HCT116 (cell line): ENCODE data around the gene MLEC. TPM values are rescaled to one million over a fixed set of nuclear protein-coding genes. Genes with fewer than 3 reads are reported as not detected.
A peak's percentile ranks its signal among the peaks of the same experiment; 100 is the strongest.

Experiments
- ATAC-seq: fragments of 200-7000 bp; cut with Tn5 transposase; 2 replicates; pipeline ENCODE4 v1.9.1; 2020; ENCODE audit warnings: mild to moderate bottlenecking, moderate library complexity
- BruUV-seq: library from RNA; stranded (reverse); fragments of 400-500 nt; replicated peaks from 2 replicates; lab custom pipeline; 2021; lab: Mats Ljungman, UMichigan
- CTCF ChIA-PET: fragments of 300-600 bp; sonication (Branson Sonifier 250); formaldehyde crosslinking; loops from one replicate; lab custom pipeline; 2021; ENCODE audit warnings: antibody characterized with exemption; lab: Charles Lee
- POLR2A ChIA-PET: fragments of 300-600, 350-600 bp; sonication (Branson Sonifier 250); formaldehyde crosslinking; loops from one replicate; lab custom pipeline; 2021; ENCODE audit warnings: antibody characterized with exemption; lab: Charles Lee
- RAD21 ChIA-PET, 2 experiments: fragments of 300-600 bp; sonication (Branson Sonifier 250); formaldehyde crosslinking; loops; one replicate each; lab custom pipeline; 2023; ENCODE audit warnings: low total read pairs in 2 of 2; ENCODE audit not compliant: uncharacterized antibody in 2 of 2, unreplicated experiment in 2 of 2, low non-redundant PET in 1 of 2; lab: Charles Lee
- DNase-seq: peaks from one replicate; pipeline ENCODE4 v3.0.0-alpha.2; 2010; ENCODE audit warnings: low read depth, low spot score
- H2AFZ ChIP-seq: fragments of 200-600 bp; shearing (Covaris generic), sonication (generic); 2 replicates; pipeline ENCODE4 v1.6.1; 2017; ENCODE audit warnings: low read depth, mixed run types, mixed read lengths, antibody characterized with exemption, low read length; ENCODE audit not compliant: poor library complexity, severe bottlenecking
- H3K27ac ChIP-seq: 2 replicates; pipeline ENCODE4 v1.5.1; 2012; ENCODE audit warnings: low read depth, low read length
- H3K27me3 ChIP-seq: fragments of 200-600 bp; sonication (generic); 2 replicates; pipeline ENCODE4 v1.6.1; 2016; ENCODE audit warnings: mixed run types, low read length, mixed read lengths; ENCODE audit not compliant: insufficient read depth
- H3K36me3 ChIP-seq, 2 experiments: fragments of 200-500 bp in 1 of 2; fragments of 200-600 bp in 1 of 2; sonication (Bioruptor generic) in 1 of 2; sonication (generic) in 1 of 2; 2 replicates each; pipeline versions ENCODE4 v1.5.1 to v1.6.1; 2014 to 2016; ENCODE audit warnings: low read length in 2 of 2, inconsistent platforms in 1 of 2, mixed read lengths in 1 of 2, mixed run types in 1 of 2; ENCODE audit not compliant: insufficient read depth in 2 of 2, control insufficient read depth in 1 of 2
- H3K4me1 ChIP-seq, 2 experiments: fragments of 200-600 bp in 1 of 2; sonication (generic) in 1 of 2; 2 replicates each; pipeline versions ENCODE4 v1.5.1 to v1.6.1; 2012 to 2017; ENCODE audit warnings: low read length in 2 of 2, inconsistent platforms in 1 of 2, mild to moderate bottlenecking in 1 of 2, mixed read lengths in 1 of 2, mixed run types in 1 of 2, moderate library complexity in 1 of 2; ENCODE audit not compliant: insufficient read depth in 2 of 2, control insufficient read depth in 1 of 2
- H3K4me2 ChIP-seq: fragments of 200-600 bp; sonication (generic); 2 replicates; pipeline ENCODE4 v1.6.1; 2017; ENCODE audit warnings: mixed run types, low read length, mixed read lengths
- H3K4me3 ChIP-seq, 2 experiments: fragments of 200-600 bp in 1 of 2; sonication (generic) in 1 of 2; replicated peaks in 1 of 2; 2 replicates each; pipeline ENCODE4 v1.5.1; 2011 to 2016; ENCODE audit warnings: low read length in 2 of 2, control low read depth in 1 of 2, low read depth in 1 of 2, mild to moderate bottlenecking in 1 of 2, mixed read lengths in 1 of 2, mixed run types in 1 of 2
- H3K79me2 ChIP-seq: fragments of 200-600 bp; sonication (generic); 2 replicates; pipeline ENCODE4 v1.6.1; 2017; ENCODE audit warnings: mild to moderate bottlenecking, mixed run types, low read length, moderate library complexity, mixed read lengths; ENCODE audit not compliant: insufficient read depth
- H3K9ac ChIP-seq: fragments of 200-600 bp; sonication (generic); 2 replicates; pipeline ENCODE4 v1.6.1; 2016; ENCODE audit warnings: low read length, mixed read lengths
- H3K9me2 ChIP-seq: fragments of 200-600 bp; sonication (generic), shearing (Covaris generic); 2 replicates; pipeline ENCODE4 v1.6.1; 2017; ENCODE audit warnings: mixed run types, mild to moderate bottlenecking, moderate library complexity; ENCODE audit not compliant: insufficient read depth
- H3K9me3 ChIP-seq, 2 experiments: fragments of 200-500 bp in 1 of 2; fragments of 200-600 bp in 1 of 2; sonication (Bioruptor generic) in 1 of 2; sonication (generic) in 1 of 2; 2 replicates each; pipeline ENCODE4 v1.6.1; 2014 to 2017; ENCODE audit warnings: low read length in 2 of 2, mixed read lengths in 2 of 2, inconsistent platforms in 1 of 2, low read depth in 1 of 2, mild to moderate bottlenecking in 1 of 2, mixed run types in 1 of 2, moderate library complexity in 1 of 2; ENCODE audit not compliant: control insufficient read depth in 1 of 2, insufficient read depth in 1 of 2
- H4K20me1 ChIP-seq: fragments of 200-600 bp; sonication (generic), shearing (Covaris generic); 2 replicates; pipeline ENCODE4 v1.6.1; 2017; ENCODE audit warnings: mixed run types, mild to moderate bottlenecking, moderate library complexity; ENCODE audit not compliant: insufficient read depth
- CBX3 ChIP-seq: IDR thresholded peaks from 2 replicates; pipeline ENCODE4 v1.6.1; 2012; ENCODE audit warnings: low read depth
- CEBPB ChIP-seq: IDR thresholded peaks from 2 replicates; pipeline ENCODE4 v1.6.1; 2012; ENCODE audit warnings: low read depth
- ELF1 ChIP-seq: IDR thresholded peaks from 2 replicates; pipeline ENCODE4 v1.6.1; 2012; ENCODE audit warnings: low read depth, borderline replicate concordance
- EZH2 ChIP-seq: fragments of 200-600 bp; sonication (generic); IDR thresholded peaks from 2 replicates; pipeline ENCODE4 v1.6.1; 2017; ENCODE audit warnings: antibody characterized with exemption, mixed run types
- EZH2phosphoT487 ChIP-seq: fragments of 200-600 bp; IDR thresholded peaks from 2 replicates; pipeline ENCODE4 v1.6.1; 2018; ENCODE audit warnings: antibody characterized with exemption, borderline replicate concordance
- FOSL1 ChIP-seq: IDR thresholded peaks from 2 replicates; pipeline ENCODE4 v1.6.1; 2012; ENCODE audit warnings: low read depth
- JUND ChIP-seq: IDR thresholded peaks from 2 replicates; pipeline ENCODE4 v1.6.1; 2012
- POLR2A ChIP-seq: IDR thresholded peaks from 2 replicates; pipeline ENCODE4 v1.7.0; 2011; ENCODE audit warnings: borderline replicate concordance; ENCODE audit not compliant: insufficient read depth, insufficient read length; ENCODE audit errors: extremely low read depth
- POLR2AphosphoS5 ChIP-seq: IDR thresholded peaks from 2 replicates; pipeline ENCODE4 v1.6.1; 2011; ENCODE audit warnings: mild to moderate bottlenecking, low read depth, low read length, moderate library complexity
- REST ChIP-seq: IDR thresholded peaks from 2 replicates; pipeline ENCODE4 v1.6.1; 2012; ENCODE audit warnings: low read depth
- SIN3A ChIP-seq: IDR thresholded peaks from 2 replicates; pipeline ENCODE4 v1.6.1; 2012; ENCODE audit warnings: low read depth
- SP1 ChIP-seq: IDR thresholded peaks from 2 replicates; pipeline ENCODE4 v1.6.1; 2012; ENCODE audit warnings: low read depth
- SRF ChIP-seq: IDR thresholded peaks from 2 replicates; pipeline ENCODE4 v1.6.1; 2012; ENCODE audit warnings: low read depth
- TCF7L2 ChIP-seq: IDR thresholded peaks from 2 replicates; pipeline ENCODE4 v1.7.0; 2011; ENCODE audit warnings: borderline replicate concordance, inconsistent platforms; ENCODE audit not compliant: insufficient read depth, insufficient read length; ENCODE audit errors: extremely low read depth
- ZBTB33 ChIP-seq: IDR thresholded peaks from 2 replicates; pipeline ENCODE4 v1.6.1; 2011; ENCODE audit warnings: mild to moderate bottlenecking, low read length, moderate library complexity; ENCODE audit not compliant: insufficient replicate concordance; ENCODE audit errors: extremely low read depth
- ZNF274 ChIP-seq: fragments of 200-500 bp; sonication (Bioruptor generic); IDR thresholded peaks from 2 replicates; pipeline ENCODE4 v1.6.1; 2014; ENCODE audit warnings: mild to moderate bottlenecking, low read depth, low read length, inconsistent platforms
- intact Hi-C: fragments of 100-400 bp; cut with micrococcal nuclease; formaldehyde crosslinking; loops from 2 replicates; pipeline ENCODE4 v1.10.0; 2022
- total RNA-seq: library from RNA; stranded (reverse); gene quantifications from one replicate; pipeline ENCODE4 v1.2.1, GENCODE V29; 2021; ENCODE audit not compliant: unreplicated experiment
- TF ChIP-seq, protein P1 (sequence below), 3 experiments: fragments of 200-600 bp in 1 of 3; sonication (generic) in 1 of 3; IDR thresholded peaks in 2 of 3; conservative IDR thresholded peaks in 1 of 3; 2 replicates each; pipeline ENCODE4 v1.5.1; 2012 to 2017; ENCODE audit warnings: low read depth in 2 of 3, low read length in 2 of 3, antibody characterized with exemption in 1 of 3, borderline replicate concordance in 1 of 3, control low read depth in 1 of 3, mild to moderate bottlenecking in 1 of 3, mixed read lengths in 1 of 3, mixed run types in 1 of 3, moderate library complexity in 1 of 3; ENCODE audit not compliant: insufficient read depth in 1 of 3
- TF ChIP-seq, protein P2 (sequence below): IDR thresholded peaks from 2 replicates; pipeline ENCODE4 v1.6.1; 2012

The MLEC gene
- total RNA-seq, 1 experiment from 2014 or later, result 152 TPM

DNA sequence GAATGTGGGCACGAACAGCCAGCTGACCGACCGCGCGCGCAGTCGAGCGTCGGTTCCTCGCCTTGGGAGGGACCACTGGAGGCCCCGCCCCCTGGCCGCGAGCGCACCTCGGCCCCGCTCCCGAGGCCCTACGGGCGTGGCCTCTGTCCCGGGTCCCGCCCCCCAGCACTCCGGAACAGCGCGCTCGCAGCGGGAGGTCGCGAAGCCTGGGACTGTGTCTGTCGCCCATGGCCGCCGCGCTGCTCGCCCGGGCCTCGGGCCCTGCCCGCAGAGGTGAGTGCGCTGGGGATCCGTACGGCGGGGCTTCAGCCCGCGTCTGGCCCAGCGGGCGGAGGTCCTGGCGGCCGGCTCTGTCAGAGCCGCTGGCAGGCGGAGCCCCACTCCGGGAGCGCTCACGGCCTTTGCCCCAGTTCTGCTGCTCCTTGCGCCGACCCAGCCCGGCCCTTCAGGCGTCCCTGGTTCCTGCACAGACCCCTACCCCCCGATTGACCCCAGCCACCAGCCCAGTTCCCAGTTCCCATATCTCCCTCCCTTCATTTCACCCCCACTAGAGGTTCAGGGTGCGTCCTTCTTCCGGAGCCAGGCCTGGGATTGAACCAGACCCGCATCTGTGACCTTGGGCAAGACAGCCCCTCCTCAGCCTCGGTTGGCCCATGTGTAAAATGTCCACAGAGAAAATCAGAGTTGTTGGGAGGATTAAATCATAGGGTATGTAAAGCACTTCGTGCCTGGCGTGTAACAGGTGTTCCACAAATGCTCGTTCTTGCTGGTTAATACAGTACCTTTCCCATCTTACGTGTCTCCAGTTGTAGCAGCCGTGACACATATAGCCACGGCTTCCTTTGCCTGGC, 38.9 kb downstream of the MLEC start, which contains the start of gene ACADS (continued):
- no peak for TF ChIP-seq REST
- TF ChIP-seq, all 23 proteins: peak for 7

DNA sequence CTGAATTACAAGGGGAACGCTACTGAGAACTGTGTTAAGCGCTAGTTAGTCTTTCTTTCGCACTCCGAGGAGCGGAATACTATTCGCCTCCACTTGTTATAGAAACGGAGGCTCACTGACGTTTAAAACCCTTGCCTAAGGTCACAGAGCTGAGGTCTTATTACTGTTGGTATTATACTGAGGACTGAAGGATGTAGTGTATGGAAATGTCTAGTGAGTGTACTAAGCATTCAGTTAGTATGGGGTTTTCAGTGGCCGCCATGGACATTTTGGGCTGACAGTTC, 39.5 kb downstream of the MLEC start:
- DNase-seq, result no peak
- ATAC-seq, result no peak
- intact Hi-C loops, result loop anchor here (5.0 kb wide), 1 partner anchor 246 kb away; no protein-coding TSS in a partner anchor
- RAD21 ChIA-PET, result no interaction called here
- H3K79me2 ChIP-seq, result no peaks in the 10 kb centered on the region
- peaks cover 3 to 18% of the 10 kb centered on the region in 2 experiments; a peak in 2 of 4 replicates for H3K4me1 ChIP-seq
- H2AFZ ChIP-seq, result no peak overlapping the region
- H3K4me3 ChIP-seq, result peak overlapping the region; percentile 81 to 83
- H3K4me2 ChIP-seq, result peak overlapping the region; percentile 96
- POLR2A ChIA-PET, result no interaction called here
- BruUV-seq, result TSS peak; percentile 30
- peaks cover 10 to 21% of the 10 kb centered on the region in 2 experiments; a peak in 3 of 4 replicates for H3K36me3 ChIP-seq
- H3K9me2 ChIP-seq, result no peaks in the 10 kb centered on the region
- CTCF ChIA-PET, result no interaction called here
- no peaks in the 10 kb centered on the region for H3K9me3 ChIP-seq
- no peaks in the 10 kb centered on the region for H3K27me3 ChIP-seq
- peak overlapping the region; percentile 73; the same call in 1 of the 2 replicates for H3K27ac ChIP-seq
- no peaks in the 10 kb centered on the region for H4K20me1 ChIP-seq
- peak overlapping the region; percentile 81 for H3K9ac ChIP-seq
- TF ChIP-seq ZNF274, result no peak
- TF ChIP-seq ELF1, result no peak
- TF ChIP-seq FOSL1, result no peak
- TF ChIP-seq, protein P1, sequence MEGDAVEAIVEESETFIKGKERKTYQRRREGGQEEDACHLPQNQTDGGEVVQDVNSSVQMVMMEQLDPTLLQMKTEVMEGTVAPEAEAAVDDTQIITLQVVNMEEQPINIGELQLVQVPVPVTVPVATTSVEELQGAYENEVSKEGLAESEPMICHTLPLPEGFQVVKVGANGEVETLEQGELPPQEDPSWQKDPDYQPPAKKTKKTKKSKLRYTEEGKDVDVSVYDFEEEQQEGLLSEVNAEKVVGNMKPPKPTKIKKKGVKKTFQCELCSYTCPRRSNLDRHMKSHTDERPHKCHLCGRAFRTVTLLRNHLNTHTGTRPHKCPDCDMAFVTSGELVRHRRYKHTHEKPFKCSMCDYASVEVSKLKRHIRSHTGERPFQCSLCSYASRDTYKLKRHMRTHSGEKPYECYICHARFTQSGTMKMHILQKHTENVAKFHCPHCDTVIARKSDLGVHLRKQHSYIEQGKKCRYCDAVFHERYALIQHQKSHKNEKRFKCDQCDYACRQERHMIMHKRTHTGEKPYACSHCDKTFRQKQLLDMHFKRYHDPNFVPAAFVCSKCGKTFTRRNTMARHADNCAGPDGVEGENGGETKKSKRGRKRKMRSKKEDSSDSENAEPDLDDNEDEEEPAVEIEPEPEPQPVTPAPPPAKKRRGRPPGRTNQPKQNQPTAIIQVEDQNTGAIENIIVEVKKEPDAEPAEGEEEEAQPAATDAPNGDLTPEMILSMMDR (IDR thresholded peaks at IDR 0.05 in 2 of 3, conservative IDR thresholded peaks at IDR 0.05 in 1 of 3; ENCODE audit: borderline replicate concordance in 1 of 3, insufficient read depth in 1 of 3, low read depth in 2 of 3, low read length in 2 of 3), result no peak
- TF ChIP-seq SP1, result no peak
- TF ChIP-seq POLR2AphosphoS5, result no peak
- no peak for TF ChIP-seq JUND
- TF ChIP-seq ZBTB33, result no peak
- TF ChIP-seq SIN3A, result no peak
- TF ChIP-seq SRF, result no peak
- no peak for TF ChIP-seq TCF7L2
- TF ChIP-seq EZH2, result no peak
- TF ChIP-seq, protein P2, sequence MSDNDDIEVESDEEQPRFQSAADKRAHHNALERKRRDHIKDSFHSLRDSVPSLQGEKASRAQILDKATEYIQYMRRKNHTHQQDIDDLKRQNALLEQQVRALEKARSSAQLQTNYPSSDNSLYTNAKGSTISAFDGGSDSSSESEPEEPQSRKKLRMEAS, result no peak
- TF ChIP-seq CEBPB, result no peak
- TF ChIP-seq EZH2phosphoT487, result no peak
- no peak for TF ChIP-seq POLR2A
- TF ChIP-seq CBX3, result no peak
